Fibroblast of skin of right biceps (primary cell): ENCODE results near the gene KIAA1586.
"Not testable (repeated sequence)": the region's sequence is repeated elsewhere in the genome, so short reads cannot be mapped to it uniquely, and the experiment has no call there.

Source experiments
- DNase-seq: peaks from one replicate; pipeline ENCODE4 v3.0.0-alpha.2; 2013

Gene KIAA1586

DNA sequence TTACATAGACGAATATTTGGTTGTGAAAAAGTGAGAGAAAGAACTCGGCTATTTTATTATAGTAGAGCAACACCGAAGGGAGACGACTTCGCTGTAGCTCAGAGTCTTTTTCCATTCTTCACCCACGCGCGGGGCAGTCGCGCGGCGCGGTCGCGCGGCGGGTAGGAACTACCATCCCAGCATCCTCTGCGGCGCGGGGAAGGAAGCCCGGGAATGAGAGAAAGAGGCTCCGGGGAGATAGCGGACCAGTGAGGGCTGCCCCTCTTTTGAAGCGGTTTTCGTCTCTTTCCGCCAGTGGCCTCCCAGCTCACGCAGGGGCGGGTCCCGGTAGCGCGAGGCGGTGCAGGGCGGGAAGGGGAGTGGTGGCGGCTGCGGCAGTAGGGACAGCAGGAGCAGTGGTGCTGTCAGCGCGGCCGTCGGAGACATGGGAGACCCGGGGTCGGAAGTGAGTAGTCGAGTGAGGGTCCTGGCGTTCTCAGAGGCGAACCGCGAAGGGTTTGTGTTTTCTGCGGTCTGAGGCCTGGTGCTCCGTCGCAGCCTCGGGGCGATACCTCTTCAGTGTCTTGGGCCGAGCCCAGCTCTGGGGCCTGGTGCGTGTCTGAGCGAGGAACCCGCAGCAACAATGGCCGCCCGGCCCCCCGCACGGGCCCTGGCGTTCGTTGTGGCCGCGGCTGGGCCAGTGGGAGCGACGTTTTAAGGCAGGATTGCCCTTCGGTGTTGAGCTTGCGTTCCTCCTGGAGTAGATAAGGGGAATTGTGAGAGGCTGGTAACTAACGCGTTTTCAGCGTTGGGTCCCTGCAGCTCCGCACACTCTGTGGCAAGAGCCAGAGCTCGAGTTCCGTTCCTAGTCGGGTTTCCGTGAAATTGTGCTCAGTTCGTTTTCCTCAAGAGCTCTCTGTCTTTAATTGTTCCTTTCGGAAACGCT is at the start of gene KIAA1586:
TSS of gene KIAA1586 (plus strand) at position 362 of the 925 bp plus-strand sequence. CDS start at position 425, 63 bp downstream.
- peak; percentile 91 for DNase-seq

- no peak for DNase-seq
Observed at GRCh38 chr6:56999049-56999448, 47.4 kb upstream of the KIAA1586 start.

DNA sequence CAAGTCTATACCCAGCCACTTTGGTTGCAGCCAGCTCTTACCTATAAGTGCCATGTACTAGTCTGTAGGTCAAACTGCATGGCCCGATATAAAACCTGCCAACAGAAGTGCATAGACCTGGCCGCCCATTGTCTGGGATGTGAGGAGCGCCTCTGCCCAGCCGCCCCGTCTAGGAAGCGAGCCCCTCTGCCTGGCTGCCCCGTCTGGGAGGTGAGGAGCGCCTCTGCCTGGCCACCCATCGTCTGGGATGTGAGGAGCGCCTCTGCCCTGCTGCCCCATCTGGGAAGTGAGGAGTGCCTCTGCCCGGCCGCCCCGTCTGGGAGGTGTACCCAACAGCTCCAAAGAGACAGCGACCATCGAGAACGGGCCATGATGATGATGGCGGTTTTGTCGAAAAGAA is 46.7 kb upstream of the KIAA1586 start:
- not testable (repeated sequence) for DNase-seq

DNA sequence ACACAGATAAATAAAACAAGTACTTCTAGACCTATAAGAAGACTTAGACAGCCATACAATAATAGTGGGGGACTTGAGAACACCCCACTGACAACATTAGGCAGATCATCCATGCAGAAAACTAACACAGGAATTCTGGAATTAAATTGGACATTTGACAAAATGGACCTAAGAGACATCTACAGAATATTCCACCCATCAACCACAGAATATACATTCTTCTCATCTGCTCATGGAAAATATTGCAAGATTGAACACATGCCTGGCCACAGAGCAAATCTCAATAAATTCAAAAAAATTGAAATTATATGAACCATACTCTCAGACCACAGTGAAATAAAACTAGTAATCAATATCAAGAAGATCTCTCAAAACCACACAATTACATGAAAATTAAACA is 44.3 kb upstream of the KIAA1586 start:
- DNase-seq = no peak

GRCh38 chr6:57004292-57004691 is 42.2 kb upstream of the KIAA1586 start:
- DNase-seq = no peak

- no peak for DNase-seq
Observed at GRCh38 chr6:57006101-57006500, 40.4 kb upstream of the KIAA1586 start.

- DNase-seq = not testable (repeated sequence)
Observed at GRCh38 chr6:57008069-57008468, 38.4 kb upstream of the KIAA1586 start.

DNA sequence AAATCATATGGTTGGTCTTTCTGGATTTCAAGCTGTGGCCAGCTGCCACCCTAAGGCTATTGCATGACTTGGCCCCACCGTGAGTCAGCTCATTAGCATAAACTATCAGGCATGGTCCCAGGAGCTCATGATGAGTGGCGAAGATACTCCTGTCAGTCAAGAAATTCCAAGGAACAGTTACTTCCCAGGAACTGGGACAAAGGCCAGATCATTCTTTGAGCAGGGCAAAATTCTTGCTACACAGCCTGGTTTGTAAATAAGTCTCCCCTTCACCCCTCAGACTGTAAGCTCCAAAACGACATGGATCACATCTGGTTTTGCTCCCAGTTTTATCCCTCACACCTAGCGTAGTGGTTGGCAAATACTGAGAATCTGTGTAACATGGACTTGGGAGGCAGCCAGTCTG is 33.0 kb upstream of the KIAA1586 start:
- DNase-seq = peak; percentile 82

- DNase-seq = no peak
Observed at GRCh38 chr6:57017069-57017468, 29.4 kb upstream of the KIAA1586 start.

GRCh38 chr6:57017841-57018240 is 28.7 kb upstream of the KIAA1586 start:
- DNase-seq = no peak

DNA sequence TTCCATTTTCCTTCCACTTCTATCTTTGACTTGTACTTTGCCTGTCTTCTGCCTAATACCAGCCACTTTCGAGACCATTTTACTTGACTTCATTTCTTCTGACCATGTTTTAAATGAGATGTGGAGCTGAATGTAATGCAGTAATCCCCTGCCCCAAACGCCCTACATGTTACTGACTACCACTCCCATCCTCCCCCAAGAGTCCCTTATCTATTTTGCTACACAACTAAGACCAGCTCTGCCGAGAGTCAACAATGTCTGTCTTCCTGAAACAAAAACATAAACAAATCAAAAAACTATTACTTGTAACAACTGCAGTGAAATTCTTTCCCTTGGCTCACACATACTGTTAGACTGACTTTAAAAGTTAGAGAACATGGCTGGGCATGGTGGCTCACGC is 27.1 kb upstream of the KIAA1586 start:
- no peak for DNase-seq

DNA sequence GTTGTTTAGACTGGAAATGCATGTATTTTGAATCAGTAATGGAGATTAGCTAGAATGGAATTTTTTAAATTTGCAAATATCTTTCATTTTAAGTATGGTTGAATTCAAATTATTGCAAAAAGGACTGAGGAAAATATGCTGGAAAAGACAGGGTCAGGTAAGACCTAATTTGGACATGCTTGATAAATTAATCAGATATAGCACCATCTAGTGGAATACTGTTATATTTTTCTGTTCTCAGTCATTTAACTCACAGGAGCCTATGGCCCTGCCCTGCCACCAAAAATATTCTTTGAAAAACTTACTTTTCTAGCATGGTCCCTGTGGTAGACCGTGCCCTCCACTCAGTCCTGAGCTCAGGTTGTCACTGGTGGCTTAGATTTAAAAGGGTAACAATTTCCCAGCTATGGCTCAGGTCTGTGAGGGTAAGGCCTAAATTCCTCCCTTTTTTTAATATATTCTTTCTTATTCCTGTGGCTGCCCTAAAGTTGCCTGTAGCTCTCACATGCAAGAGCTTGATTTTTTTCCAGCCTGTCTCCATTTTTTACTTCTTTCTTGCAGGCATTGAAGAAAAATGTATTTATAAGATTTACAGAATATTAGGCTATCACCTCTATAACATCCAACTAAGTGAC is 25.3 kb upstream of the KIAA1586 start:
- peak; percentile 56 for DNase-seq

GRCh38 chr6:57024321-57024720 is 22.2 kb upstream of the KIAA1586 start:
- no peak for DNase-seq

DNA sequence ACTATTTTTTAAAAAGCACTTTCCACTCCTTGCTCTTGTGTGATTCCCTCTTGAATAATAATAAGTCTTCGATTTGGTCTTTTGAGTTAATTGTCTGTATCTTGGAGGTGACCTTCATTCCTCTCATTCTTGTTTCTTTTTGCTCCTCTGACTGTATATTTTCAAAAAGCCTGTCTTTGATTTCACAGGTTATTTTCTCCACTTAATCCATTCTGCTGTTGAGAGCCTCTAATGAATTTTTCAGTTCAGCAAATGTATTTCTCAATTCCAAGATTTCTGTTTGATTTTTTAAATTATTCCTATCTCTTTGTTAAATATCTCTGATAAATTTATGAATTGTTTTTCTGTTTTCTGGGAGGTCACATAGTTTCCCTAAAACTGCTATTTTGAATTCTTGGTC is 21.7 kb upstream of the KIAA1586 start:
- DNase-seq = no peak

DNA sequence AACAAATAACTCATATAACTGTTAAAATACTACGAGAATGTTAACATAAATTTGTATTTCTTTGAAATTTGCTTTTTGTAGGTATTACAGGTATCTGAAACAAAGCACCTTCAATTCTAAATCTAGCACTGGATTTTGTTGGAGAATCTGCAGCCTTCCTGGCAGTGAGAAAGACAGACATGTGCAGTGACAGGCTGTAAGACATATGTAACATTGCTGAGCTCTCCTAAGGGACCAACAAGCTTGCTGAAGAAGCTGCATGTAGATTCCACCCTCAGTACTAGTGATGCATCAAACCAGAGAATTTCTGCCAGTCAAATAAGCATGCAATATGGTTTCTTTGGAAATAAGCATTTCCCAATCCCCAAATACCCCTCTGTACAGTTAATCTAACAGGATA is 20.5 kb upstream of the KIAA1586 start:
- no peak for DNase-seq

- no peak for DNase-seq
Observed at GRCh38 chr6:57027301-57027700, 19.2 kb upstream of the KIAA1586 start.

GRCh38 chr6:57029213-57029612 is 17.3 kb upstream of the KIAA1586 start:
- no peak for DNase-seq

GRCh38 chr6:57033228-57033627 is 13.3 kb upstream of the KIAA1586 start:
- DNase-seq = no peak

DNA sequence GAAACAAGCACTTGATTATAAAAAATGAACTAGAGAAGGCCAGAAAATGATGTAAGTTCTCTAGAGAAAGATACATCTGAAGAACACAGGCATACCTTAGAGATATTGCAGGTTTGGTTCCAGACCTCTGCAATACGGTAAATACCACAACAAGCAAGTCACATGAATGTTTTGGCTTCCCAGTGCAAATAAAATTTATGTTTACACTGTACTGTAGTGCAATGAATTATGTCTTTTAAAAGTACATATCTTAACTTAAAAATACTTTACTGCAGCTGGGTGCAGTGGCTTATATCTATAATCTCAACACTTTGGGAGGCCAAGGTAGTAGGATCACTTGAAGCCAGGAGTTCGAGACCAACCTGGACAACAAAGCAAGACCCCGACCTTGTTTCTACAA is 10.9 kb upstream of the KIAA1586 start:
- DNase-seq = no peak

DNA sequence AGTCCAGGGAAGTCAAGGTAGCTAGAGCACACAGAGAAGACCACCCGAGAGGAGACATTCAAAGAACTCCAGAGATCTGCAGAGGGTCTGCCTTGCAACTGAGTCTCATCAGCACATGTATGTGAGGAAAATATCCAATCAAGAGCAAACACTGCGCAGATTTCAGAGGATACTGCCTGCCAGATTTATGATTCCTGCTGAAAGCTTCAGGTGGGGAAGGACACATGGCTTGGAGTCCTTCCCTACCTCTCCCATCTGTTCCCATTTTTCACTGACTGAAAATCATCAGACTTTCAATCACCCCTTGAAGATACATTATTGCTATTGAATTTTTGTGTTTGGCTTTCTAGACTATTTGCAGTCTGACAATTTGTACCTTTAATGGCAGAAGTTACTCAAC is 7.6 kb upstream of the KIAA1586 start:
- no peak for DNase-seq

DNA sequence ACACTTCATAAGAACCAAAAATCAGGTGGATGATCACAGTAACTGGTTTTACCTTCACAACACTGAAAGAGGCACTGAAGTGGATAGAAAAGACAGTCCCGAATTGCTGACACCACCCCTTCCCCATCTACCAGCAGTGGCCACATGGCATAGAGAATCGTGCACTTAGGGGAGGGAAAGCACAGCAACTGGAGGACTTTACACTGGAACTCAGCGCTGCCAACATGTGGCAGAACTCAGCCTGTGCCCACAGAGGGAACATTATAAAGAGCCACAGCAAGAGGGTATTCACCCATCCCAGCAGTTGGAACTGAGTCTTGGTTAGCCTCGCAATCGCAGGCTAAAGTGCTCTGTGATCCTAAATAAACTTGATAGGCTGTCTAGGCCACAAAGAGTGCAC is 6.5 kb upstream of the KIAA1586 start:
- no peak for DNase-seq

GRCh38 chr6:57044061-57044460 is 2.4 kb upstream of the KIAA1586 start:
- DNase-seq = not testable (repeated sequence)

DNA sequence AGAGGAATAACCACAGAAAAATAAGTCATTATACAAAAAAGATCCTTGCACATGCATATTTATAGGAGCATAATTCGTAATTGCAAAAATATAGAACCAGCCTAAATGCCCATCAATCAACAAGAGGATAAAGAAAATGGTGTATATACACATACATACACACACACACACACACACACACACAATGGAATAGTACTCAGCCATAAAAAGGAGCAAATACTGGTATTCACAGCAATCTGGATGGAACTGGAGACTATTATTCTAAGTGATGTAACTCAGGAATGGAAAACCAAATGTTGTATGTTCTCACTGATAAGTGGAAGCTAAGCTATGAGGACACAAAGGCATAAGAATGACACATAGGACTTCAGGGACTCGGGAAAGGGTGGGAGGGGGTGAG is 1.9 kb upstream of the KIAA1586 start:
- no peak for DNase-seq

DNA sequence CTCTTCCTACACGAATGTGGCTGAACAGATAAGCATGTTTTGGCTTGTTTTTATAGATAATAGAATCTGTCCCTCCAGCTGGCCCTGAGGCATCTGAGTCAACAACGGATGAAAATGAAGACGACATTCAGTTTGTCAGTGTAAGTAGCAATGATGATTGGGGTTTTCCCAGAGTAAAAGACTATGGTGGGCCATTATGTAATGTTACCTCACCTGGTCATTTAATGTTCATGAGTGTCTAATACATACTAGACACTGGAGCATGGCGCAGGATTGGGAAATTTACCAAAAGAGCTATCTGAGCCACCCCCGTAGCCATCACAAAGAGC is 728 bp downstream of the KIAA1586 start:
- DNase-seq = not testable (repeated sequence)
